IMR-90 (cell line): ENCODE measurements around the gene ELANE. TPM values are rescaled to one million over a fixed set of nuclear protein-coding genes. Genes with fewer than 3 reads are reported as not detected.

Experiments
- ATAC-seq: fragments of 200-7000 bp; cut with Tn5 transposase; 2 replicates; pipeline ENCODE4 v1.9.1; 2020; ENCODE audit warnings: low read depth, mild to moderate bottlenecking, moderate library complexity
- BruUV-seq: library from RNA; stranded (reverse); fragments of 400-500 nt; replicated peaks from 2 replicates; lab custom pipeline; 2021; lab: Mats Ljungman, UMichigan
- CTCF ChIA-PET: fragments of 300-600 bp; formaldehyde crosslinking; extraction: SDS; loops from one replicate; lab custom pipeline; 2021; ENCODE audit warnings: antibody characterized with exemption; lab: Yijun Ruan, JAX
- POLR2A ChIA-PET: fragments of 300-600 bp; sonication (Branson Sonifier 250); formaldehyde crosslinking; loops from one replicate; lab custom pipeline; 2022; ENCODE audit warnings: antibody characterized with exemption; ENCODE audit not compliant: unreplicated experiment; lab: Charles Lee
- DNase-seq: peaks from one replicate; pipeline ENCODE4 v3.0.0; 2013
- H2AFZ ChIP-seq: replicated peaks from 2 replicates; pipeline ENCODE3; 2013; ENCODE audit warnings: low read length, mild to moderate bottlenecking; ENCODE audit not compliant: poor library complexity
- H2AK5ac ChIP-seq: 2 replicates; pipeline ENCODE4 v1.6.1; 2013; ENCODE audit warnings: low read depth, low read length, inconsistent platforms
- H2AK9ac ChIP-seq: replicated peaks from 2 replicates; pipeline ENCODE3; 2013; ENCODE audit warnings: mild to moderate bottlenecking, low read depth, low read length, moderate library complexity; ENCODE audit not compliant: poor library complexity
- H2BK120ac ChIP-seq: 2 replicates; pipeline ENCODE4 v1.6.1; 2013; ENCODE audit warnings: low read depth, low read length, inconsistent platforms
- H2BK15ac ChIP-seq: 3 replicates; pipeline ENCODE4 v1.6.1; 2013; ENCODE audit warnings: low read depth, low read length, inconsistent platforms
- H2BK20ac ChIP-seq: 2 replicates; pipeline ENCODE4 v1.6.1; 2013; ENCODE audit warnings: low read depth, mild to moderate bottlenecking, inconsistent platforms, low read length, moderate library complexity
- H2BK5ac ChIP-seq: 2 replicates; pipeline ENCODE4 v1.6.1; 2013; ENCODE audit warnings: mild to moderate bottlenecking, low read depth, low read length, inconsistent platforms; ENCODE audit not compliant: poor library complexity, severe bottlenecking
- H3K14ac ChIP-seq: replicated peaks from 2 replicates; pipeline ENCODE4 v1.6.1; 2013; ENCODE audit warnings: low read depth, low read length, inconsistent platforms
- H3K18ac ChIP-seq: 2 replicates; pipeline ENCODE4 v1.6.1; 2013; ENCODE audit warnings: low read depth, low read length, control low read depth
- H3K23ac ChIP-seq: 2 replicates; pipeline ENCODE4 v1.6.1; 2013; ENCODE audit warnings: low read depth, low read length, inconsistent platforms
- H3K27ac ChIP-seq: 2 replicates; pipeline ENCODE4 v1.5.1; 2013; ENCODE audit warnings: mild to moderate bottlenecking, control low read depth, low read length; ENCODE audit not compliant: insufficient read depth
- H3K27me3 ChIP-seq: 2 replicates; pipeline ENCODE4 v1.6.1; 2013; ENCODE audit warnings: low read length; ENCODE audit not compliant: control insufficient read depth, insufficient read depth
- H3K36me3 ChIP-seq: 2 replicates; pipeline ENCODE4 v1.6.1; 2013; ENCODE audit warnings: low read length, mixed read lengths; ENCODE audit not compliant: control insufficient read depth, insufficient read depth
- H3K4ac ChIP-seq: 2 replicates; pipeline ENCODE4 v1.6.1; 2013; ENCODE audit warnings: low read depth, low read length, inconsistent platforms
- H3K4me1 ChIP-seq: 2 replicates; pipeline ENCODE4 v1.6.1; 2013; ENCODE audit warnings: low read length, mixed read lengths; ENCODE audit not compliant: control insufficient read depth, insufficient read depth
- H3K4me2 ChIP-seq: 2 replicates; pipeline ENCODE4 v1.6.1; 2013; ENCODE audit warnings: low read depth, mild to moderate bottlenecking, control low read depth, low read length, moderate library complexity
- H3K4me3 ChIP-seq: 2 replicates; pipeline ENCODE4 v1.5.1; 2013; ENCODE audit warnings: low read depth, mild to moderate bottlenecking, control low read depth, low read length, moderate library complexity; ENCODE audit not compliant: insufficient read depth
- H3K56ac ChIP-seq: 2 replicates; pipeline ENCODE4 v1.6.1; 2013; ENCODE audit warnings: low read length, inconsistent platforms; ENCODE audit not compliant: insufficient read depth; ENCODE audit errors: extremely low read depth
- H3K79me1 ChIP-seq, 2 experiments: 2 replicates each; pipeline ENCODE4 v1.6.1; 2013; ENCODE audit warnings: low read length in 2 of 2, inconsistent platforms in 1 of 2, low read depth in 1 of 2
- H3K9ac ChIP-seq: 2 replicates; pipeline ENCODE4 v1.6.1; 2013; ENCODE audit warnings: low read depth, low read length, control low read depth
- H3K9me1 ChIP-seq: 2 replicates; pipeline ENCODE4 v1.6.1; 2013; ENCODE audit warnings: low read length, inconsistent platforms; ENCODE audit not compliant: insufficient read depth
- H3K9me3 ChIP-seq: 2 replicates; pipeline ENCODE4 v1.6.1; 2013; ENCODE audit warnings: low read length; ENCODE audit not compliant: control insufficient read depth, insufficient read depth
- H4K20me1 ChIP-seq: 2 replicates; pipeline ENCODE4 v1.6.1; 2013; ENCODE audit warnings: low read length, inconsistent platforms; ENCODE audit not compliant: insufficient read depth
- H4K5ac ChIP-seq: 2 replicates; pipeline ENCODE4 v1.6.1; 2013; ENCODE audit warnings: mild to moderate bottlenecking, low read depth, low read length, control low read depth
- H4K8ac ChIP-seq, 2 experiments: 2 replicates each; pipeline ENCODE4 v1.6.1; 2013; ENCODE audit warnings: low read depth in 2 of 2, low read length in 2 of 2, control low read depth in 1 of 2, inconsistent platforms in 1 of 2
- H4K91ac ChIP-seq: 2 replicates; pipeline ENCODE4 v1.6.1; 2013; ENCODE audit warnings: low read depth, low read length, inconsistent platforms; ENCODE audit not compliant: insufficient read depth
- BHLHE40 ChIP-seq: fragments of 150-350 bp; IDR thresholded peaks from 2 replicates; pipeline ENCODE4 v1.6.1; 2016; ENCODE audit warnings: mild to moderate bottlenecking, low read depth, low read length
- MAFK ChIP-seq: IDR thresholded peaks from 2 replicates; pipeline ENCODE4 v1.6.1; 2012; ENCODE audit warnings: low read depth, low read length, improper control_type of control experiment
- MXI1 ChIP-seq: IDR thresholded peaks from 2 replicates; pipeline ENCODE4 v1.6.1; 2012; ENCODE audit warnings: low read depth, mild to moderate bottlenecking, low read length, moderate library complexity, borderline replicate concordance
- NFE2L2 ChIP-seq: fragments of 150-350 bp; IDR thresholded peaks from 2 replicates; pipeline ENCODE4 v1.6.1; 2016; ENCODE audit warnings: low read depth, mild to moderate bottlenecking, low read length
- POLR2A ChIP-seq: IDR thresholded peaks from 2 replicates; pipeline ENCODE4 v1.6.1; 2012; ENCODE audit warnings: mild to moderate bottlenecking, low read depth, low read length
- SMC3 ChIP-seq: fragments of 150-350 bp; IDR thresholded peaks from 2 replicates; pipeline ENCODE4 v1.6.1; 2016; ENCODE audit warnings: low read depth, mild to moderate bottlenecking, antibody characterized with exemption, low read length, moderate library complexity
- WGBS, 2 experiments: methylation state at CpG; one replicate each; pipeline versions ENCODE4 v1.1.5 to v1.1.7; 2013; ENCODE audit warnings: missing lambda C conversion rate in 2 of 2; ENCODE audit not compliant: insufficient read length in 1 of 2; ENCODE audit errors: extremely low coverage in 2 of 2; 5-methylcytosine and 5-hydroxymethylcytosine counted together
- dilution Hi-C: fragments of 300-500 bp; cut with HindIII; formaldehyde crosslinking; loops from one replicate; pipeline ENCODE4 v1.14.3; 2018; ENCODE audit warnings: low sequenced_read_pairs; ENCODE audit not compliant: unreplicated experiment
- in situ Hi-C: fragments of 300-500 bp; cut with MboI; formaldehyde crosslinking; loops from 3 replicates; pipeline ENCODE4 v1.14.3; 2019; ENCODE audit warnings: low sequenced_read_pairs, inconsistent platforms, mixed read lengths
- intact Hi-C: fragments of 100-400 bp; cut with micrococcal nuclease; formaldehyde crosslinking; loops from 2 replicates; pipeline ENCODE4 v1.10.0; 2022
- polyA plus RNA-seq, 3 experiments: library from polyadenylated mRNA; depleted of rRNA; stranded (reverse); fragments of >200 nt; gene quantifications; 2 replicates each; pipeline ENCODE4 v1.2.3, GENCODE V29; 2012; ENCODE audit warnings: low replicate concordance in 1 of 3
- total RNA-seq: library from RNA; depleted of rRNA; stranded (reverse); fragments of >200 nt; gene quantifications from 2 replicates; pipeline ENCODE4 v1.2.3, GENCODE V29; 2012
- TF ChIP-seq, protein P1 (sequence below): conservative IDR thresholded peaks from 2 replicates; pipeline ENCODE4 v1.5.1; 2012; ENCODE audit warnings: mild to moderate bottlenecking, low read depth, low read length, improper control_type of control experiment
- TF ChIP-seq, protein P2 (sequence below): fragments of 150-350 bp; IDR thresholded peaks from 2 replicates; pipeline ENCODE4 v1.6.1; 2017; ENCODE audit warnings: mild to moderate bottlenecking, antibody characterized with exemption, low read length, low read depth

ELANE gene
- total and polyA plus RNA-seq, 2 of the 4 experiments (the other 2 are of a cell fraction): 0.27 TPM; not detected in 1

DNA sequence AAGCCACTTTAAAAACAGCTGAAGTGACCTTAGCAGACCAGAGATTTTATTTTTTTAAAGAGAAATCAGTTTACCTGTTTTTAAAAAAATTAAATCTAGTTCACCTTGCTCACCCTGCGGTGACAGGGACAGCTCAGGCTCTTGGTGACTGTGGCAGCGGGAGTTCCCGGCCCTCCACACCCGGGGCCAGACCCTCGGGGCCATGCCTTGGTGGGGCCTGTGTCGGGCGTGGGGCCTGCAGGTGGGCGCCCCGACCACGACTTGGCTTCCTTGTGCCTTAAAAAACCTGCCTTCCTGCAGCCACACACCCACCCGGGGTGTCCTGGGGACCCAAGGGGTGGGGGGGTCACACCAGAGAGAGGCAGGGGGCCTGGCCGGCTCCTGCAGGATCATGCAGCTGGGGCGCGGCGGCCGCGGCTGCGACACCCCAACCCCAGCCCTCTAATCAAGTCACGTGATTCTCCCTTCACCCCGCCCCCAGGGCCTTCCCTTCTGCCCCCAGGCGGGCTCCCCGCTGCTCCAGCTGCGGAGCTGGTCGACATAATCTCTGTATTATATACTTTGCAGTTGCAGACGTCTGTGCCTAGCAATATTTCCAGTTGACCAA lies 41.1 kb upstream of the ELANE start:
- ChIA-PET POLR2A (no interaction called here), CTCF (no interaction called here)
- H4K5ac ChIP-seq: no peak overlapping the region
- no TSS peak for BruUV-seq
- H2BK15ac ChIP-seq: no peak overlapping the region
- no peak overlapping the region for H4K91ac ChIP-seq
- H4K20me1 ChIP-seq: peaks cover 67% of the 10 kb centered on the region
- H3K56ac ChIP-seq: no peak overlapping the region
- no peak overlapping the region for H2BK20ac ChIP-seq
- dilution Hi-C loops: no loop called here
- H3K14ac ChIP-seq: no peak overlapping the region
- ATAC-seq: no peak
- DNase-seq: no peak
- no peak overlapping the region for H2AK9ac ChIP-seq
- 88% methylated on average over 8 of the region's 25 CpGs; no CpG with 5 or more reads in 1 of the 2 experiments for WGBS, 2 experiments
- peaks cover 11 to 39% of the 10 kb centered on the region in 2 experiments for H3K79me1 ChIP-seq
- no peak overlapping the region for H3K4me2 ChIP-seq
- no peak overlapping the region for H2AFZ ChIP-seq
- no peak overlapping the region for H3K23ac ChIP-seq
- no peak overlapping the region for H4K8ac ChIP-seq
- no peak overlapping the region for H2BK5ac ChIP-seq
- no peak overlapping the region for H3K4me3 ChIP-seq
- no peak for TF ChIP-seq MXI1
- TF ChIP-seq POLR2A: no peak
- TF ChIP-seq SMC3: no peak
- TF ChIP-seq NFE2L2: no peak
- TF ChIP-seq, protein P1, sequence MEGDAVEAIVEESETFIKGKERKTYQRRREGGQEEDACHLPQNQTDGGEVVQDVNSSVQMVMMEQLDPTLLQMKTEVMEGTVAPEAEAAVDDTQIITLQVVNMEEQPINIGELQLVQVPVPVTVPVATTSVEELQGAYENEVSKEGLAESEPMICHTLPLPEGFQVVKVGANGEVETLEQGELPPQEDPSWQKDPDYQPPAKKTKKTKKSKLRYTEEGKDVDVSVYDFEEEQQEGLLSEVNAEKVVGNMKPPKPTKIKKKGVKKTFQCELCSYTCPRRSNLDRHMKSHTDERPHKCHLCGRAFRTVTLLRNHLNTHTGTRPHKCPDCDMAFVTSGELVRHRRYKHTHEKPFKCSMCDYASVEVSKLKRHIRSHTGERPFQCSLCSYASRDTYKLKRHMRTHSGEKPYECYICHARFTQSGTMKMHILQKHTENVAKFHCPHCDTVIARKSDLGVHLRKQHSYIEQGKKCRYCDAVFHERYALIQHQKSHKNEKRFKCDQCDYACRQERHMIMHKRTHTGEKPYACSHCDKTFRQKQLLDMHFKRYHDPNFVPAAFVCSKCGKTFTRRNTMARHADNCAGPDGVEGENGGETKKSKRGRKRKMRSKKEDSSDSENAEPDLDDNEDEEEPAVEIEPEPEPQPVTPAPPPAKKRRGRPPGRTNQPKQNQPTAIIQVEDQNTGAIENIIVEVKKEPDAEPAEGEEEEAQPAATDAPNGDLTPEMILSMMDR: no peak
- no peak for TF ChIP-seq BHLHE40
- no peak for TF ChIP-seq MAFK
- TF ChIP-seq, protein P2, sequence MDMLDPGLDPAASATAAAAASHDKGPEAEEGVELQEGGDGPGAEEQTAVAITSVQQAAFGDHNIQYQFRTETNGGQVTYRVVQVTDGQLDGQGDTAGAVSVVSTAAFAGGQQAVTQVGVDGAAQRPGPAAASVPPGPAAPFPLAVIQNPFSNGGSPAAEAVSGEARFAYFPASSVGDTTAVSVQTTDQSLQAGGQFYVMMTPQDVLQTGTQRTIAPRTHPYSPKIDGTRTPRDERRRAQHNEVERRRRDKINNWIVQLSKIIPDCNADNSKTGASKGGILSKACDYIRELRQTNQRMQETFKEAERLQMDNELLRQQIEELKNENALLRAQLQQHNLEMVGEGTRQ: no peak
- H3K36me3 ChIP-seq: peaks cover 85% of the 10 kb centered on the region
- H3K4me1 ChIP-seq: no peaks in the 10 kb centered on the region
- H2BK120ac ChIP-seq: no peak overlapping the region
- no peaks in the 10 kb centered on the region for H3K9me3 ChIP-seq
- no peak overlapping the region for H3K18ac ChIP-seq
- in situ Hi-C loops: no loop called here
- no peak overlapping the region for H3K9ac ChIP-seq
- H3K4ac ChIP-seq: no peak overlapping the region
- no peak overlapping the region for H3K27ac ChIP-seq
- no peak overlapping the region for H2AK5ac ChIP-seq
- no peaks in the 10 kb centered on the region for H3K27me3 ChIP-seq
- intact Hi-C loops: no loop called here
- H3K9me1 ChIP-seq: no peaks in the 10 kb centered on the region
